Measurements from ENCODE around the gene BRD3.

BRD3 gene

DNA sequence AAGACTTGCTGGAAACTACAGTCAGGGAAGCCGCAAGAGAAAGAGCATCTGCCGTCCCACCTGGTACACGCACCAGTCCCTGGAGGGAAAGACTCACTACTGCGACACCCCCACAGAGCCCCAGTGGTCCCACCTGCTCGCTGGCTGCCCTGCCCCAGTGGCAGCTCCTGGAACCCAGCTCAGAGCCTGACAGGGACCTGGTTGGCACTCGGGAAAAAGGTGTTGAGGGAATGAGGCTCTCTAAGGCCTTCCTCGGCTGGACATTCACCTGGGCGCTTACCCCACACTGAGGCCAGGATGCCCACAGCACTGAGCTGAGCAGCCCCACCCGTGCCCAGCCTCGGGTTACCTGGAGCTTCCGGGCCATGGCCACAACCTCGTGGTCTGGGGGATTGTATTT, 22.9 kb downstream of the BRD3 start:
- no peak overlapping the region for H3K4me3 ChIP-seq (replicated peaks; ENCODE audit: low read depth, low read length)
- DNase-seq (ENCODE audit: low read depth): no peak
- no peak for TF ChIP-seq CTCF (IDR thresholded peaks at IDR 0.05; ENCODE audit: low read length, missing control alignments)

GRCh38 chr9:134043531-134043988, 24.3 kb downstream of the BRD3 start:
- DNase-seq (ENCODE audit: low read depth): no peak
- no peak for TF ChIP-seq CTCF (IDR thresholded peaks at IDR 0.05; ENCODE audit: low read length, missing control alignments)
- no peak overlapping the region for H3K4me3 ChIP-seq (replicated peaks; ENCODE audit: low read depth, low read length)

GRCh38 chr9:134041649-134041962, 26.2 kb downstream of the BRD3 start:
- no peak for DNase-seq (ENCODE audit: low read depth)
- no peak overlapping the region for H3K4me3 ChIP-seq (replicated peaks; ENCODE audit: low read depth, low read length)
- no peak for TF ChIP-seq CTCF (IDR thresholded peaks at IDR 0.05; ENCODE audit: low read length, missing control alignments)

GRCh38 chr9:134040781-134041648, 26.8 kb downstream of the BRD3 start:
- H3K4me3 ChIP-seq (replicated peaks; ENCODE audit: low read depth, low read length): no peak overlapping the region
- no peak for TF ChIP-seq CTCF (IDR thresholded peaks at IDR 0.05; ENCODE audit: low read length, missing control alignments)
- no peak for DNase-seq (ENCODE audit: low read depth)

GRCh38 chr9:134040176-134040565, 27.7 kb downstream of the BRD3 start:
- no peak overlapping the region for H3K4me3 ChIP-seq (replicated peaks; ENCODE audit: low read depth, low read length)
- TF ChIP-seq CTCF (IDR thresholded peaks at IDR 0.05; ENCODE audit: low read length, missing control alignments): no peak
- no peak for DNase-seq (ENCODE audit: low read depth)

DNA sequence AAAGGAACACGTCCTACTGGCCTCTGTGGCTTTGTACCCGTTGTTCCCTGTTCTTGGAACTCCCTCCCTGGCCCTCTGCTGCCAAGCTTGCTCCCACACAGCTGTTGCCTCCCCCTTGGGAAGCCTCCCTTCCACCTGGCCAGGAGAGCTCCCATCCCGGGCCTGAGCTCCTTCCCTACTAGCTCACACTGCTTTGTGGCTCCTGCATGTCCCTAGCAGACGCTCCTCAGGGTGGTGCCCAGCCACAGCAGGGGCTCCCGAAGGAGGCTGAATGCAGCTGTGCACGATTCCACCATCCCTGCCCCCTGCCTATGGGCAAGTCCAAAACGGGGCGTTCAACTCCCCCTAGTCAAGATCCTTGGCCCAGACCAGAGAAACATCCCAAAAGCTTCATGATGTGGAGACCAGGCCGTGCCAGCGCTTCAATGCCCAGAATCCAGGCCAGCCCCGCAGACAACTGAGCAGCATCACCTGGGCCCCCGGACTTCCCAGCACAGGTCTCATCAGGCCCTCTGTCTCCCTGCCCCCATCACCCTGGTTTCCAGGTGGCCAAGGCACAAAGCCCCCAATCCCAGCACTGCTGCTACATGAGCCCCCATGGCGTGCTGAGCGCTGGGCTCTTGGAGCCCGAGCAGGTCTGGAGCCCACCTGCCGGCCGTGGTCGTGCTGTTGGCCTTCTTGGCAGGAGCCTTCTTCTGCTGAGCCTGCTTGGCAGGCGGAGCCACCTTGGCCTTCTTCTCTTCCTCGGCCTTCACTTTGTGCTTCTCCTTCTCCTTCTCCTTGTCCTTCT, 28.2 kb downstream of the BRD3 start:
- H3K4me3 ChIP-seq (replicated peaks; ENCODE audit: low read depth, low read length): no peak overlapping the region
- no peak for DNase-seq (ENCODE audit: low read depth)
- TF ChIP-seq CTCF (IDR thresholded peaks at IDR 0.05; ENCODE audit: low read length, missing control alignments): no peak
